BE2C (cell line): ENCODE measurements around the gene NFATC1.

ENCODE experiments used
- DNase-seq: peaks from one replicate; pipeline ENCODE4 v3.0.0-alpha.2; 2020
- H3K27me3 ChIP-seq: fragments of 250-450 bp; sonication (Bioruptor Pico); 2 replicates; pipeline ENCODE4 v1.5.1; 2020; ENCODE audit warnings: mild to moderate bottlenecking
- H3K36me3 ChIP-seq: fragments of 250-450 bp; sonication (Bioruptor Pico); 2 replicates; pipeline ENCODE4 v1.5.1; 2020; ENCODE audit warnings: mild to moderate bottlenecking
- H3K4me1 ChIP-seq: fragments of 250-450 bp; sonication (Bioruptor Pico); 2 replicates; pipeline ENCODE4 v1.5.1; 2020
- H3K4me3 ChIP-seq: 2 replicates; pipeline ENCODE4 v1.5.1; 2011; ENCODE audit warnings: low read depth, low read length
- H3K9me3 ChIP-seq: fragments of 250-450 bp; sonication (Bioruptor Pico); 2 replicates; pipeline ENCODE4 v1.5.1; 2020
- TF ChIP-seq, protein P1 (sequence below): IDR thresholded peaks from 2 replicates; pipeline ENCODE4 v1.5.1; 2012; ENCODE audit warnings: mild to moderate bottlenecking, low read depth, low read length

Gene NFATC1

DNA sequence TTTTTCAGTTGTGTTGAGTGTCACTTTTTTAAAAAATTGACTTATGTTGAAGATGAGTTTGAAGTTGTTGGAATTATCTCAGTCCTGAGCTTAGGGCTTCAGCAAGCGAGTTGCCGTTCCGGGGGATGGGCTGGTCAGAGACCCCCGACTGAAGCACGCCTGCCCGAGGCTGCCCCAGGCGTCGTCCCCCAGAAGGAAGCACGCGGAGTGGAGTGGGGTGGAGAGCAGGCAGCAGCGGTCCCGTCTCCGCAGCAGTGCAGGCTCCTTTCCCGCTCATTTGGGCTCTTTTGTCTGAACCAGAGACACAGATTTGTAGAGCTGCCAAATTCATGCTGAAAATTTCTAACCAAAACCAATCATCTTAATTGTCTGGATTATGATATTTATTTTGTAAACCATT lies 33.7 kb downstream of the NFATC1 start:
- Histone ChIP-seq H3K9me3 (no peaks in the 10 kb centered on the region), H3K27me3 (no peaks in the 10 kb centered on the region), H3K4me1 (no peaks in the 10 kb centered on the region), H3K4me3 (no peak overlapping the region), H3K36me3 (no peaks in the 10 kb centered on the region)
- TF ChIP-seq, protein P1, sequence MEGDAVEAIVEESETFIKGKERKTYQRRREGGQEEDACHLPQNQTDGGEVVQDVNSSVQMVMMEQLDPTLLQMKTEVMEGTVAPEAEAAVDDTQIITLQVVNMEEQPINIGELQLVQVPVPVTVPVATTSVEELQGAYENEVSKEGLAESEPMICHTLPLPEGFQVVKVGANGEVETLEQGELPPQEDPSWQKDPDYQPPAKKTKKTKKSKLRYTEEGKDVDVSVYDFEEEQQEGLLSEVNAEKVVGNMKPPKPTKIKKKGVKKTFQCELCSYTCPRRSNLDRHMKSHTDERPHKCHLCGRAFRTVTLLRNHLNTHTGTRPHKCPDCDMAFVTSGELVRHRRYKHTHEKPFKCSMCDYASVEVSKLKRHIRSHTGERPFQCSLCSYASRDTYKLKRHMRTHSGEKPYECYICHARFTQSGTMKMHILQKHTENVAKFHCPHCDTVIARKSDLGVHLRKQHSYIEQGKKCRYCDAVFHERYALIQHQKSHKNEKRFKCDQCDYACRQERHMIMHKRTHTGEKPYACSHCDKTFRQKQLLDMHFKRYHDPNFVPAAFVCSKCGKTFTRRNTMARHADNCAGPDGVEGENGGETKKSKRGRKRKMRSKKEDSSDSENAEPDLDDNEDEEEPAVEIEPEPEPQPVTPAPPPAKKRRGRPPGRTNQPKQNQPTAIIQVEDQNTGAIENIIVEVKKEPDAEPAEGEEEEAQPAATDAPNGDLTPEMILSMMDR = no peak
- no peak for DNase-seq

DNA sequence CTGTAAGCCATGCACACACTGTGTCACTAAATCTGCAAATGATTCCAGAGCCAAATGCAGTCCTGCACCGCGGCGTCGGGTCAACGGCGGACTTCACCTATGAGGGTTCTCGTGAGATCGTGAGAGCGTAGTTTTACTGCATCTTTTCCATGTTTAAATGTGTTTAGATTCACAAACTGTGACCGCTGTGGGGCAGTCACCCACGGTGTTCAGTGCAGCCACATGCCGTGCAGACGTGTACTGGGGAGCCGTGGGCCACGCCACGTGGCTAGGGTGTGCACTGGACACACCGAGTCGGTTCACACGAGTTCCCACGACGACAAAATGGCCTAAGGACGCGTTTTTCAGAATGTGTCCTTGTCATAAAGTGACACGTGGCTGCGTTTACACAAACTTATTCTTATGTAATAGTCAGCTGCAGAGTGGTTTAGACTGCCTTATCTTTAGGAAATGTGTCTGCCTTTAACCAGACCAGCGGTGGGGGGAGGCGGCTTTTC lies 34.1 kb downstream of the NFATC1 start:
- H3K36me3 ChIP-seq = no peaks in the 10 kb centered on the region
- no peak overlapping the region for H3K4me3 ChIP-seq
- no peaks in the 10 kb centered on the region for H3K4me1 ChIP-seq
- no peaks in the 10 kb centered on the region for H3K9me3 ChIP-seq
- H3K27me3 ChIP-seq = no peaks in the 10 kb centered on the region
- no peak for DNase-seq
- TF ChIP-seq, protein P1 = no peak

DNA sequence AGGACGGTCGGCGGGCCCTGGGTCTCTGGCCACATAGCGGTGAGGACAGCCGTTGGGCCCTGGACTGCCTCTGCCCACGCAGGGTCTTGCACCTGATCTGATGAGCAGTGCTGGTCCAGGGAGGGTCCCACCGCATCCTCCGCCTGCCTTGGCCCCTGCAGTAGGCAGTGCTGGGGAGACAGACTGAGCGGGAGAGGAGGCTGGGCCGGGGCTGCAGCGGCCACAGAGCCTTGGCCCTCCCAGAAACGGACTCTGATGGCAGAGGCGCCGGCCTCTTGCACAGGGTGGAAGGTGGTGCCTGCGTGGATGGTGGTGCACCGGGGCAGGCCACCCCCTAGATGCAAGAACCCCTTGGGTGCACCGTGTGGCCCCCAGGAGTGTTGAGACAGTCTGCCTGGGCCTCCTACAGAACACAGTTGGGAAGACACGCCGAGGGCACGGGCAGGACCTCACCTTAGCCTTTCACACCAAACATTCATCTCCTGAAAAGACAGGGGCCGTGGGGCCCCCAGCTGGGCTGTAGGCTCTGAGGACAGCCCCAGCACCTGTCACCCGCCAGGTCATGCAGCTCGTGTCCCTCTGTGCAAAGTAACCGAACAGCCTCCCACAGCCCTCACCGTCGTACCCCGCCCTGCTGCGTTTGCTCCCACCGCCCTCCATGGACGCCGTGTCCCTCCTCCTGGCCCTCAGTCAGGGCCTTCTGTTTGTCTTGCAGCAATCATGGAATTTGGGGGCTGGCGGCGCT lies 36.8 kb downstream of the NFATC1 start:
- no peak overlapping the region for H3K4me3 ChIP-seq
- no peaks in the 10 kb centered on the region for H3K27me3 ChIP-seq
- TF ChIP-seq, protein P1 = no peak
- no peaks in the 10 kb centered on the region for H3K36me3 ChIP-seq
- no peaks in the 10 kb centered on the region for H3K4me1 ChIP-seq
- H3K9me3 ChIP-seq = no peaks in the 10 kb centered on the region
- DNase-seq = no peak

DNA sequence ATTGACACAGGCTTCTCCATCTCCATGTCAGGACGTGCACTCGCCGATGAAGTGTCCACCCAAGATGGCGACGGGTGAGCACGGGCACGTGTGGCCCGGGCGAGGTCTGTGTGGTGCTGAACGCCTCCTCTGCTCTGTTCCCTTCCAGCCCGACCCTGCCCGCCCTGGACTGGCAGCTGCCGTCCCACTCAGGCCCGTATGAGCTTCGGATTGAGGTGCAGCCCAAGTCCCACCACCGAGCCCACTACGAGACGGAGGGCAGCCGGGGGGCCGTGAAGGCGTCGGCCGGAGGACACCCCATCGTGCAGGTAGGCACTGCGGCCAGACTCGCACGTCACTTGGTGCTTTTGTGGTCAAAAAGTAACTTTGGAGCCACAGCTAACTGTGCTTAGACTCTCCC lies 37.7 kb downstream of the NFATC1 start:
- TF ChIP-seq, protein P1 = no peak
- H3K9me3 ChIP-seq = no peaks in the 10 kb centered on the region
- no peaks in the 10 kb centered on the region for H3K36me3 ChIP-seq
- no peaks in the 10 kb centered on the region for H3K4me1 ChIP-seq
- H3K27me3 ChIP-seq = no peaks in the 10 kb centered on the region
- DNase-seq = no peak
- H3K4me3 ChIP-seq = no peak overlapping the region

DNA sequence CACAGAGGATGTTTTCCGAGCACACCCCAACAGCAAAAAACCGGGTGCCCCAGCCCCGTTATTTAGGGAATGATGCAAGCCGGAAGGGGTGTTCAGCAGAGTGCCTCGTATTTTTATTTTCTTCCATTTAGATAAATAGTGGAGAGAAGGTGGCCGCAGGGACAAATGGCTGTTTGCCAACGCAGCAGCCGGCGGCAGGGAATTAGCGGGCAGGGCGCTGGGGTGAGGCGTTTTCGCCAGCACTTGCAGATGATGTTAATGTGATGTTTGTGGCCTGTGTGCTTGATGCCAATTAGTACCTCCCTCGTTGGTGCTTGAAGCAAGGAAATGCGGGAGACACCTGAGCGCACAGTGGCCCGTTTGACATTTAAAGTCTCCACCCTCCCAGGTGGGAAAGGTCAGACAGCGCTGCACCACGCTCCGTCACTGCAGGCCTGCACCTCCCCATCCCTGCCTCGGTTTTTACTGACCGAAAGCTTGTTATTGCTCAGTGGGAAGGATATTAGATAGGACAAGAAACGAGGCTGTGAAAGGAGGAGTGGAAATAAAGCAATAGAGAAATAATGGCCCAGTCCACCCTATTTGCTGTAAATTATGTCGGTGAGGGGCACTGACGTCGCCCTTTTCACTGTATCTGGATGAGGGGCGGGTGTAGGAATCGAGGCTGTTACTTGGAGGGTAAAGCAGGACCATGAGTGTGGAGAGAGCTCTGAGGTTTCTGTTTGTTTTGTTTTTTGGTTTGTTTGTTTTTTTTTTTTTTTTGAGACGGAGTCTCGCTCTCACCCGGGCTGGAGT lies 39.1 kb downstream of the NFATC1 start:
- no peak for DNase-seq
- Histone ChIP-seq H3K9me3 (no peaks in the 10 kb centered on the region), H3K36me3 (no peaks in the 10 kb centered on the region), H3K27me3 (no peaks in the 10 kb centered on the region), H3K4me1 (no peaks in the 10 kb centered on the region), H3K4me3 (no peak overlapping the region)
- TF ChIP-seq, protein P1 = no peak
